Measurements from ENCODE around the gene TMEM98.

Gene TMEM98

DNA sequence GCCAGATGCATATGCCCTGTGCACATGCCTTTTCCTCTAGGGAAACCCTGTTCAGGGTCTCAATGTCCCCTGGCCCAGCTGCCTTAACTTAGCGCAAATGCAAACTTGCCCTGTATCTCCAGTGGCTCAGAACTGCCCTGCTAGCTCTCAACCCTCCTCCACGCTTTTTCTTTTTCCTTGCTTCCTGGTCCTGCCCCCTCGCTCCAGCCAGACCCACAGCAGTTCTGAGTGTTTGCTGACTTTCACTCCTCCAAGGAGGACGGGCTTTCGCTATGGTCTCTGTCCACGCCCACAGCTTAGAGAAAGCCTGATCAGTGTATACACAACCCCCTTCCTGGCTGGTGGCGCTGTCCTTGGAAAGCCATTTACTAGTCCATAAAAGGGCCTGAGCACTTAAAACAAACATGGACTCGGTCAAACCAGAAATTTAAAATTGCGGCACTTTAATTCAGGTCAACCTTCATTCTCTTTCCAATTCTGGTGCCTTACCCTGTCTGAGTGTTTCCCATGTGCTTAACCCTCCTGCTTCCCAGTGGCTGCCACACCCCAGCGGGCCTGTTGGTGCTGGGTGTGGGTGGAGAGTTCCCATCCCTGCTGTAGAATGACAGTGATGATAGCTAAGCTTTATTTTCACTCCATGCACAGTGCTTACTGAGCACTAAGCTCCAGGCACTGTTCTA is 15.6 kb upstream of the TMEM98 start:
- H3K4me3 ChIP-seq (ENCODE audit: insufficient read depth, low read length, poor library complexity, severe bottlenecking): no peak overlapping the region
- H2AFZ ChIP-seq (ENCODE audit: low read depth, low read length, severe bottlenecking): no peak overlapping the region
- no peaks in the 10 kb centered on the region for H3K79me2 ChIP-seq (ENCODE audit: insufficient read depth, low read length)
- TF ChIP-seq, protein P1, sequence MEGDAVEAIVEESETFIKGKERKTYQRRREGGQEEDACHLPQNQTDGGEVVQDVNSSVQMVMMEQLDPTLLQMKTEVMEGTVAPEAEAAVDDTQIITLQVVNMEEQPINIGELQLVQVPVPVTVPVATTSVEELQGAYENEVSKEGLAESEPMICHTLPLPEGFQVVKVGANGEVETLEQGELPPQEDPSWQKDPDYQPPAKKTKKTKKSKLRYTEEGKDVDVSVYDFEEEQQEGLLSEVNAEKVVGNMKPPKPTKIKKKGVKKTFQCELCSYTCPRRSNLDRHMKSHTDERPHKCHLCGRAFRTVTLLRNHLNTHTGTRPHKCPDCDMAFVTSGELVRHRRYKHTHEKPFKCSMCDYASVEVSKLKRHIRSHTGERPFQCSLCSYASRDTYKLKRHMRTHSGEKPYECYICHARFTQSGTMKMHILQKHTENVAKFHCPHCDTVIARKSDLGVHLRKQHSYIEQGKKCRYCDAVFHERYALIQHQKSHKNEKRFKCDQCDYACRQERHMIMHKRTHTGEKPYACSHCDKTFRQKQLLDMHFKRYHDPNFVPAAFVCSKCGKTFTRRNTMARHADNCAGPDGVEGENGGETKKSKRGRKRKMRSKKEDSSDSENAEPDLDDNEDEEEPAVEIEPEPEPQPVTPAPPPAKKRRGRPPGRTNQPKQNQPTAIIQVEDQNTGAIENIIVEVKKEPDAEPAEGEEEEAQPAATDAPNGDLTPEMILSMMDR (IDR thresholded peaks at IDR 0.05; ENCODE audit: insufficient read depth, low read length, poor library complexity, severe bottlenecking): no peak
- TF ChIP-seq EZH2phosphoT487 (conservative IDR thresholded peaks at IDR 0.05; ENCODE audit: low read length): no peak
- no peaks in the 10 kb centered on the region for H4K20me1 ChIP-seq (ENCODE audit: low read depth, low read length)
- no peak overlapping the region for H3K4me2 ChIP-seq (ENCODE audit: low read depth, low read length, poor library complexity, severe bottlenecking)
- no peak overlapping the region for H3K9ac ChIP-seq (ENCODE audit: low read length)
- no peaks in the 10 kb centered on the region for H3K36me3 ChIP-seq (ENCODE audit: low read length)
- no peaks in the 10 kb centered on the region for H3K9me2 ChIP-seq (replicated peaks; ENCODE audit: insufficient read depth, low read length)
- H3F3A ChIP-seq (ENCODE audit: insufficient read depth): no peaks in the 10 kb centered on the region
- no peaks in the 10 kb centered on the region for H3K27me3 ChIP-seq (ENCODE audit: low read length)
- H3K9me3 ChIP-seq (ENCODE audit: insufficient read depth, low read length): no peaks in the 10 kb centered on the region
- no peak overlapping the region for H3K27ac ChIP-seq (ENCODE audit: low read depth, low read length)

DNA sequence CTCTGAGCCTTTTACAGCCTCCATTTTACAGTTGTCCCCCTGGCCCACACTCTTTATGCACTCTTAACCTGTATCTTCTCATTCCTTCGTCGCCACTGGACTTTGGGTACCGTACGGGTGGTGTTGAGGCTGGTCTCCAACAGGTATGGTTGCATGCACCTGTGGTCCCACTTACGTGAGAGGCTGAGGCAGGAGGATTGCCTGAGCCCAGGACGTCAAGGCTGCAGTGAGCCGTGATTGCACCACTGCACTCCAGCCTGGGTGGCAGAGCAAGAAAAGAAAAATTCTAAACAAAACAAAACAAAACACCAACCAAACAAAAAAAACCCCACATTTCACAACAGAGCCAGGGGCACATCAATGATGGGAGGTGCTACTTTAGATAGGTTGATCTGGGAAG is 14.4 kb upstream of the TMEM98 start:
- Histone ChIP-seq H3K27ac (ENCODE audit: low read depth, low read length) (no peak overlapping the region), H3K9me2 (replicated peaks; ENCODE audit: insufficient read depth, low read length) (no peaks in the 10 kb centered on the region), H3K4me3 (ENCODE audit: insufficient read depth, low read length, poor library complexity, severe bottlenecking) (no peak overlapping the region), H3K36me3 (ENCODE audit: low read length) (no peaks in the 10 kb centered on the region), H2AFZ (ENCODE audit: low read depth, low read length, severe bottlenecking) (no peak overlapping the region), H3K79me2 (ENCODE audit: insufficient read depth, low read length) (no peaks in the 10 kb centered on the region), H3K9ac (ENCODE audit: low read length) (no peak overlapping the region), H3F3A (ENCODE audit: insufficient read depth) (no peaks in the 10 kb centered on the region), H3K27me3 (ENCODE audit: low read length) (no peaks in the 10 kb centered on the region), H4K20me1 (ENCODE audit: low read depth, low read length) (no peaks in the 10 kb centered on the region), H3K4me2 (ENCODE audit: low read depth, low read length, poor library complexity, severe bottlenecking) (no peak overlapping the region), H3K9me3 (ENCODE audit: insufficient read depth, low read length) (no peaks in the 10 kb centered on the region)
- TF ChIP-seq, protein P1 (IDR thresholded peaks at IDR 0.05; ENCODE audit: insufficient read depth, low read length, poor library complexity, severe bottlenecking): no peak

DNA sequence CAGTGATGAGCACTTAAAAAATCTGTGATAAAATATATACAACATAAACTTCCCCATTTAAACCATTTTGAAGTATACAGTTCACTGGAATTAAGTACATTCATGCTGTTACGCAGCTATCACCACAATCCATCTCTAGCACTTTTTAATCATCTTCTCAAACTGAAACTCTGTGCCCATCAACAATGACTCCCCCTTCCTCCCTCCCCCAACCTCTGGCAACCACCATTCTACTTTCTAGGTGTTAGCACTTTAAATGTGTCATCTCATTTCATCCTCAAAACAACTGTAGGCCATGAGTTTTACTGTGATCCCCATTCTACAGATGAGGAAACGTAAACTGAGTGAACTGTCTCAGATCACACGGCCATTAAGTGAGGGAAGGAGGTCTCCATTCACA is 13.8 kb upstream of the TMEM98 start:
- no peak overlapping the region for H2AFZ ChIP-seq (ENCODE audit: low read depth, low read length, severe bottlenecking)
- no peaks in the 10 kb centered on the region for H3K9me3 ChIP-seq (ENCODE audit: insufficient read depth, low read length)
- H3K4me2 ChIP-seq (ENCODE audit: low read depth, low read length, poor library complexity, severe bottlenecking): no peak overlapping the region
- no peaks in the 10 kb centered on the region for H3F3A ChIP-seq (ENCODE audit: insufficient read depth)
- no peak overlapping the region for H3K4me3 ChIP-seq (ENCODE audit: insufficient read depth, low read length, poor library complexity, severe bottlenecking)
- no peak for TF ChIP-seq EZH2phosphoT487 (conservative IDR thresholded peaks at IDR 0.05; ENCODE audit: low read length)
- TF ChIP-seq, protein P1 (IDR thresholded peaks at IDR 0.05; ENCODE audit: insufficient read depth, low read length, poor library complexity, severe bottlenecking): no peak
- H3K27me3 ChIP-seq (ENCODE audit: low read length): no peaks in the 10 kb centered on the region
- no peak overlapping the region for H3K27ac ChIP-seq (ENCODE audit: low read depth, low read length)
- no peaks in the 10 kb centered on the region for H4K20me1 ChIP-seq (ENCODE audit: low read depth, low read length)
- no peaks in the 10 kb centered on the region for H3K9me2 ChIP-seq (replicated peaks; ENCODE audit: insufficient read depth, low read length)
- no peak overlapping the region for H3K9ac ChIP-seq (ENCODE audit: low read length)
- H3K79me2 ChIP-seq (ENCODE audit: insufficient read depth, low read length): no peaks in the 10 kb centered on the region
- no peaks in the 10 kb centered on the region for H3K36me3 ChIP-seq (ENCODE audit: low read length)
